IMR-90 (cell line): ENCODE measurements around the gene PPP1R14B. TPM values are rescaled to one million over a fixed set of nuclear protein-coding genes. Genes with fewer than 3 reads are reported as not detected.

Experiments used
- ATAC-seq: fragments of 200-7000 bp; cut with Tn5 transposase; 2 replicates; pipeline ENCODE4 v1.9.1; 2020; ENCODE audit warnings: low read depth, mild to moderate bottlenecking, moderate library complexity
- BruUV-seq: library from RNA; stranded (reverse); fragments of 400-500 nt; replicated peaks from 2 replicates; lab custom pipeline; 2021; lab: Mats Ljungman, UMichigan
- CTCF ChIA-PET: fragments of 300-600 bp; formaldehyde crosslinking; extraction: SDS; loops from one replicate; lab custom pipeline; 2021; ENCODE audit warnings: antibody characterized with exemption; lab: Yijun Ruan, JAX
- POLR2A ChIA-PET: fragments of 300-600 bp; sonication (Branson Sonifier 250); formaldehyde crosslinking; loops from one replicate; lab custom pipeline; 2022; ENCODE audit warnings: antibody characterized with exemption; ENCODE audit not compliant: unreplicated experiment; lab: Charles Lee
- DNase-seq: peaks from one replicate; pipeline ENCODE4 v3.0.0; 2013
- H2AFZ ChIP-seq: replicated peaks from 2 replicates; pipeline ENCODE3; 2013; ENCODE audit warnings: low read length, mild to moderate bottlenecking; ENCODE audit not compliant: poor library complexity
- H2AK5ac ChIP-seq: 2 replicates; pipeline ENCODE4 v1.6.1; 2013; ENCODE audit warnings: low read depth, low read length, inconsistent platforms
- H2AK9ac ChIP-seq: replicated peaks from 2 replicates; pipeline ENCODE3; 2013; ENCODE audit warnings: mild to moderate bottlenecking, low read depth, low read length, moderate library complexity; ENCODE audit not compliant: poor library complexity
- H2BK120ac ChIP-seq: 2 replicates; pipeline ENCODE4 v1.6.1; 2013; ENCODE audit warnings: low read depth, low read length, inconsistent platforms
- H2BK15ac ChIP-seq: 3 replicates; pipeline ENCODE4 v1.6.1; 2013; ENCODE audit warnings: low read depth, low read length, inconsistent platforms
- H2BK20ac ChIP-seq: 2 replicates; pipeline ENCODE4 v1.6.1; 2013; ENCODE audit warnings: low read depth, mild to moderate bottlenecking, inconsistent platforms, low read length, moderate library complexity
- H2BK5ac ChIP-seq: 2 replicates; pipeline ENCODE4 v1.6.1; 2013; ENCODE audit warnings: mild to moderate bottlenecking, low read depth, low read length, inconsistent platforms; ENCODE audit not compliant: poor library complexity, severe bottlenecking
- H3K14ac ChIP-seq: replicated peaks from 2 replicates; pipeline ENCODE4 v1.6.1; 2013; ENCODE audit warnings: low read depth, low read length, inconsistent platforms
- H3K18ac ChIP-seq: 2 replicates; pipeline ENCODE4 v1.6.1; 2013; ENCODE audit warnings: low read depth, low read length, control low read depth
- H3K23ac ChIP-seq: 2 replicates; pipeline ENCODE4 v1.6.1; 2013; ENCODE audit warnings: low read depth, low read length, inconsistent platforms
- H3K27ac ChIP-seq: 2 replicates; pipeline ENCODE4 v1.5.1; 2013; ENCODE audit warnings: mild to moderate bottlenecking, control low read depth, low read length; ENCODE audit not compliant: insufficient read depth
- H3K27me3 ChIP-seq: 2 replicates; pipeline ENCODE4 v1.6.1; 2013; ENCODE audit warnings: low read length; ENCODE audit not compliant: control insufficient read depth, insufficient read depth
- H3K36me3 ChIP-seq: 2 replicates; pipeline ENCODE4 v1.6.1; 2013; ENCODE audit warnings: low read length, mixed read lengths; ENCODE audit not compliant: control insufficient read depth, insufficient read depth
- H3K4ac ChIP-seq: 2 replicates; pipeline ENCODE4 v1.6.1; 2013; ENCODE audit warnings: low read depth, low read length, inconsistent platforms
- H3K4me1 ChIP-seq: 2 replicates; pipeline ENCODE4 v1.6.1; 2013; ENCODE audit warnings: low read length, mixed read lengths; ENCODE audit not compliant: control insufficient read depth, insufficient read depth
- H3K4me2 ChIP-seq: 2 replicates; pipeline ENCODE4 v1.6.1; 2013; ENCODE audit warnings: low read depth, mild to moderate bottlenecking, control low read depth, low read length, moderate library complexity
- H3K4me3 ChIP-seq: 2 replicates; pipeline ENCODE4 v1.5.1; 2013; ENCODE audit warnings: low read depth, mild to moderate bottlenecking, control low read depth, low read length, moderate library complexity; ENCODE audit not compliant: insufficient read depth
- H3K56ac ChIP-seq: 2 replicates; pipeline ENCODE4 v1.6.1; 2013; ENCODE audit warnings: low read length, inconsistent platforms; ENCODE audit not compliant: insufficient read depth; ENCODE audit errors: extremely low read depth
- H3K79me1 ChIP-seq, 2 experiments: 2 replicates each; pipeline ENCODE4 v1.6.1; 2013; ENCODE audit warnings: low read length in 2 of 2, inconsistent platforms in 1 of 2, low read depth in 1 of 2
- H3K9ac ChIP-seq: 2 replicates; pipeline ENCODE4 v1.6.1; 2013; ENCODE audit warnings: low read depth, low read length, control low read depth
- H3K9me1 ChIP-seq: 2 replicates; pipeline ENCODE4 v1.6.1; 2013; ENCODE audit warnings: low read length, inconsistent platforms; ENCODE audit not compliant: insufficient read depth
- H3K9me3 ChIP-seq: 2 replicates; pipeline ENCODE4 v1.6.1; 2013; ENCODE audit warnings: low read length; ENCODE audit not compliant: control insufficient read depth, insufficient read depth
- H4K20me1 ChIP-seq: 2 replicates; pipeline ENCODE4 v1.6.1; 2013; ENCODE audit warnings: low read length, inconsistent platforms; ENCODE audit not compliant: insufficient read depth
- H4K5ac ChIP-seq: 2 replicates; pipeline ENCODE4 v1.6.1; 2013; ENCODE audit warnings: mild to moderate bottlenecking, low read depth, low read length, control low read depth
- H4K8ac ChIP-seq, 2 experiments: 2 replicates each; pipeline ENCODE4 v1.6.1; 2013; ENCODE audit warnings: low read depth in 2 of 2, low read length in 2 of 2, control low read depth in 1 of 2, inconsistent platforms in 1 of 2
- H4K91ac ChIP-seq: 2 replicates; pipeline ENCODE4 v1.6.1; 2013; ENCODE audit warnings: low read depth, low read length, inconsistent platforms; ENCODE audit not compliant: insufficient read depth
- CTCF ChIP-seq: conservative IDR thresholded peaks from 2 replicates; pipeline ENCODE4 v1.5.1; 2012; ENCODE audit warnings: mild to moderate bottlenecking, low read depth, low read length, improper control_type of control experiment
- ELK1 ChIP-seq: fragments of 150-350 bp; IDR thresholded peaks from 2 replicates; pipeline ENCODE4 v1.6.1; 2016; ENCODE audit warnings: low read depth, mild to moderate bottlenecking, low read length, moderate library complexity, borderline replicate concordance
- MAZ ChIP-seq: IDR thresholded peaks from 2 replicates; pipeline ENCODE4 v1.6.1; 2012; ENCODE audit warnings: low read depth, mild to moderate bottlenecking, low read length, improper control_type of control experiment, moderate library complexity, borderline replicate concordance
- NFE2L2 ChIP-seq: fragments of 150-350 bp; IDR thresholded peaks from 2 replicates; pipeline ENCODE4 v1.6.1; 2016; ENCODE audit warnings: low read depth, mild to moderate bottlenecking, low read length
- POLR2A ChIP-seq: IDR thresholded peaks from 2 replicates; pipeline ENCODE4 v1.6.1; 2012; ENCODE audit warnings: mild to moderate bottlenecking, low read depth, low read length
- RAD21 ChIP-seq: IDR thresholded peaks from 2 replicates; pipeline ENCODE4 v1.6.1; 2012; ENCODE audit warnings: low read length, improper control_type of control experiment
- RCOR1 ChIP-seq: IDR thresholded peaks from 2 replicates; pipeline ENCODE4 v1.6.1; 2012; ENCODE audit warnings: mild to moderate bottlenecking, low read length, improper control_type of control experiment; ENCODE audit not compliant: insufficient replicate concordance
- SMC3 ChIP-seq: fragments of 150-350 bp; IDR thresholded peaks from 2 replicates; pipeline ENCODE4 v1.6.1; 2016; ENCODE audit warnings: low read depth, mild to moderate bottlenecking, antibody characterized with exemption, low read length, moderate library complexity
- USF2 ChIP-seq: fragments of 150-350 bp; IDR thresholded peaks from 2 replicates; pipeline ENCODE4 v1.6.1; 2017; ENCODE audit warnings: mild to moderate bottlenecking, antibody characterized with exemption, low read length, low read depth
- WGBS, 2 experiments: methylation state at CpG; one replicate each; pipeline versions ENCODE4 v1.1.5 to v1.1.7; 2013; ENCODE audit warnings: missing lambda C conversion rate in 2 of 2; ENCODE audit not compliant: insufficient read length in 1 of 2; ENCODE audit errors: extremely low coverage in 2 of 2; 5-methylcytosine and 5-hydroxymethylcytosine counted together
- dilution Hi-C: fragments of 300-500 bp; cut with HindIII; formaldehyde crosslinking; loops from one replicate; pipeline ENCODE4 v1.14.3; 2018; ENCODE audit warnings: low sequenced_read_pairs; ENCODE audit not compliant: unreplicated experiment
- in situ Hi-C: fragments of 300-500 bp; cut with MboI; formaldehyde crosslinking; loops from 3 replicates; pipeline ENCODE4 v1.14.3; 2019; ENCODE audit warnings: low sequenced_read_pairs, inconsistent platforms, mixed read lengths
- intact Hi-C: fragments of 100-400 bp; cut with micrococcal nuclease; formaldehyde crosslinking; loops from 2 replicates; pipeline ENCODE4 v1.10.0; 2022
- polyA plus RNA-seq, 3 experiments: library from polyadenylated mRNA; depleted of rRNA; stranded (reverse); fragments of >200 nt; gene quantifications; 2 replicates each; pipeline ENCODE4 v1.2.3, GENCODE V29; 2012; ENCODE audit warnings: low replicate concordance in 1 of 3
- total RNA-seq: library from RNA; depleted of rRNA; stranded (reverse); fragments of >200 nt; gene quantifications from 2 replicates; pipeline ENCODE4 v1.2.3, GENCODE V29; 2012

The PPP1R14B gene
- total and polyA plus RNA-seq, 2 of the 4 experiments (the other 2 are of a cell fraction), result 176 to 257 TPM

GRCh38 chr11:64226507-64227051, 20.2 kb downstream of the PPP1R14B start (continued):
- no peak for TF ChIP-seq RAD21

GRCh38 chr11:64225608-64226506, 20.9 kb downstream of the PPP1R14B start, which contains the start of the genes NUDT22 and TRPT1:
Gene NUDT22 (plus strand): TSS chr11:64226274. CDS start chr11:64226653, 379 bp downstream.
Gene TRPT1 (minus strand): TSS chr11:64226186. CDS start chr11:64225860, 326 bp downstream.
- ATAC-seq, result peak; percentile 84
- TF ChIP-seq RCOR1, result no peak
- TF ChIP-seq MAZ, result no peak; the same call in 1 of the 2 replicates
- TF ChIP-seq CTCF, result peak; percentile 12; the same call in 1 of the 2 replicates
- no peak for TF ChIP-seq RAD21
- no peak for TF ChIP-seq ELK1
- TF ChIP-seq POLR2A, result peak; percentile 49
- no peak for TF ChIP-seq USF2
- TF ChIP-seq SMC3, result no peak
- no peak for TF ChIP-seq NFE2L2

More at GRCh38 chr11:64225608-64226506, 20.9 kb downstream of the PPP1R14B start, which contains the start of the genes NUDT22 and TRPT1:
- 0% methylated on average over 30 of the region's 54 CpGs; no CpG with 5 or more reads in 1 of the 2 experiments for WGBS, 2 experiments
- Histone ChIP-seq H2AK9ac (peak within 1 kb of the TSS; percentile 100), H3K4ac (peak within 1 kb of the TSS; percentile 95), H3K4me3 (peak within 1 kb of the TSS; percentile 95), H3K18ac (peak within 1 kb of the TSS; percentile 82), H3K9ac (peak within 1 kb of the TSS; percentile 93), H3K23ac (peak within 1 kb of the TSS; percentile 92), H3K27me3 (no peaks in the 10 kb centered on the region), H3K9me3 (no peaks in the 10 kb centered on the region), H2BK20ac (no peak within 1 kb of the TSS), H3K4me1 (peaks cover 20% of the 10 kb centered on the region), H3K14ac (peak within 1 kb of the TSS; percentile 95), H2AFZ (peak within 1 kb of the TSS; percentile 99), H3K56ac (peak within 1 kb of the TSS; percentile 83), H4K91ac (peak within 1 kb of the TSS; percentile 94), H2AK5ac (peak within 1 kb of the TSS; percentile 94), H3K9me1 (peaks cover 19% of the 10 kb centered on the region), H2BK120ac (peak within 1 kb of the TSS; percentile 25), H4K20me1 (no peaks in the 10 kb centered on the region; the same call in 1 of the 2 replicates), H3K27ac (peak within 1 kb of the TSS; percentile 85), H3K79me1 (peaks cover 22 to 62% of the 10 kb centered on the region in 2 experiments; a peak in 3 of 4 replicates), H4K5ac (peak within 1 kb of the TSS; percentile 95), H2BK15ac (peak within 1 kb of the TSS; percentile 26; the same call in 1 of the 3 replicates), H4K8ac (peak within 1 kb of the TSS; percentile 86 to 99), H3K4me2 (peak within 1 kb of the TSS; percentile 95), H3K36me3 (peaks cover 5% of the 10 kb centered on the region), H2BK5ac (peak within 1 kb of the TSS; percentile 90)
- ChIA-PET POLR2A (interaction anchor here (0.5 kb wide), 1 partner anchor 75 kb away, joined by 3 read pairs; no protein-coding TSS in a partner anchor), CTCF (interaction anchor here (0.6 to 0.9 kb wide), 2 partner anchors 36 to 75 kb away, joined by 3 read pairs; no protein-coding TSS in a partner anchor)
- intact Hi-C loops (no loop called here), in situ Hi-C loops (no loop called here), dilution Hi-C loops (no loop called here)
- no TSS peak for BruUV-seq
- peak; percentile 66 for DNase-seq
